GM19023 (cell line): Measurements from ENCODE around the gene ZNF512B.
"Not testable (repeated sequence)": the region's sequence is repeated elsewhere in the genome, so short reads cannot be mapped to it uniquely, and the experiment has no call there.

Experiments used
- ATAC-seq: cut with Tn5 transposase; IDR thresholded peaks from one replicate; pipeline ENCODE4 v1.9.1; 2021; ENCODE audit warnings: mild to moderate bottlenecking, moderate library complexity; ENCODE audit not compliant: unreplicated experiment

Gene ZNF512B

GRCh38 chr20:63935447-63935846 lies 34.3 kb downstream of the ZNF512B start:
- ATAC-seq, result no peak

DNA sequence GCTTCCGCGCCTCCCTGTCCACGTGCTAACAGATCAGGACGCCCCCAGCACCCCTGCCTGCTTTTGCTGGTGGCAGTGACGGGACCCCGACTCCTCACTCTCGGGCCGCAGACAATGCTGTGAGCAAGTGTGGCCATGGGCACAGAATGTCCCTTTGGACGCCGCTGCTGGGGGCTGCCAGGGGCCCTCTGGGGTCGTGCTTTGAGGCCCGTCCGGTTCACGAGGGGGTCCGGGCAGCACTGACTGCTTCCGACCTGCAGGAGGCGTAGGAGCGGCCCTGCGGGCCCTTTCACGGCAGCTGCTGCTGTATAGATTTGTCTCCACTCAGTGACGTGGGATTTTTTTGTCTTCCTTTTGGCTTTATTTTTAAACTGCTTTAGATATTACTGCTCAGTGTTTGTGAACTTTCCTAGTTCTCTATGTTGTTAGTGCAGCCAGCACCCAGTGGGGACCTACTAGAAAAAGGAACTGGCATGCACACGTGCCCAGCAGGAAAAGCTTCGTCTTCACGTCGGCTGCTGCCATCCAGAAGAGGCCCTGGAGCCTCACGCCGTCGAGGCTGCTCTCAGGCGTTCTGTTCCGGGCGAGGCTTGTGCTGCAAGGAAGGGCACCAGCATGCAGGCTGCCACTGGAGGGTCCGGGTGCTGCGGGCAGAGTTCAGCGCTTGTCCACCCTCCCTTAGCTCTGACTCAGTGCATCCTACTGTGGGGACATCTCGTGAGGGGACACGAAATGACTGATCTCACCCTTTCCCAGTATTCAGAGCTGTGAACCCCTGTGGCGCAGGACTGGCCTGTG lies 35.3 kb downstream of the ZNF512B start:
- ATAC-seq, result no peak

DNA sequence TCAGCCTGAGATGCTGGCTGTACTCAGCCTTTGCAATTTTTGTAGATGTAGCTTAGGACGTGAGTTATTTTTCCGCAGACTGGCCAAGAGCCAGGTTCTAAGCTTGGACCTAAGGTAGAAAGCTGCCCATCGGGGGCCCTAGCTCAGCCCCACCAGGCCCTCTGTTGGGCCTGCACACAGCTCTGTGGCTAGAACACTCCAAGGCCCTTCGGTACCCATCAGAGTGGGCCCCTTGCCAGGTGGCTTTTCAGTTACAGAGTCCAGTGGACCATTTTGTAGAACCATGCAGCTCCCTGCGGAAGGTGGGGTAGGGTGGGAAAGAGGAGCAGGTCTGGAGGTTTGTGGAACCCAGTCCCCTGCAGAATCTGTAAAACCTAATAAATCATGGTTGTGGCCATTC lies 36.1 kb downstream of the ZNF512B start:
- no peak for ATAC-seq

DNA sequence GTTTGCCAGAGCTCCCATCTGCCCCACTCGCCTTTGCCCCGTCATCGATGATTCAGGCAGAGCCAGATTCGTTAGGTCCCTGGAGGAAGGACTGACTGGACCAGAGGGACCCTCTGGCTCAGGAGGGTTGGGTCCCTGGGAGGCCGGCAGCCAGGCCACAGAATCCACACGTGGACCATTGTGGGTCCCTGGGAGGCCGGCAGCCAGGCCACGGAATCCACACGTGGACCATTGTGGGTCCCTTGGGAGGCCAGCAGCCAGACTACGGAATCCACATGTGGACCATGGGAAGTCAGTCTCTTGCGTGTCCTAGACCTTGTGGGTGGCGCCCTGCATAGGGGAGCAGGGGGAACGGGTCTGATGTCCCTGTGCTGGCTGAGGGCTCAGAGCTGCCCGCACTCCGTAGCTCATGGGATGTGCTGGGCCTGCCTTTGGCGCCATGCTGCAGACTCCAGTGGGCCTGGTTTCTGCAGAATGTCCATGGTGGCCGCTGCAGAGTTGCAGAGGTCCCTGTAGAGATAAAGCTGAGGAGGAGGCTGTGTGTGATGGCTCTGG lies 37.0 kb downstream of the ZNF512B start:
- no peak for ATAC-seq

- ATAC-seq, result no peak
Measured at GRCh38 chr20:63931735-63932134, 38.0 kb downstream of the ZNF512B start.

DNA sequence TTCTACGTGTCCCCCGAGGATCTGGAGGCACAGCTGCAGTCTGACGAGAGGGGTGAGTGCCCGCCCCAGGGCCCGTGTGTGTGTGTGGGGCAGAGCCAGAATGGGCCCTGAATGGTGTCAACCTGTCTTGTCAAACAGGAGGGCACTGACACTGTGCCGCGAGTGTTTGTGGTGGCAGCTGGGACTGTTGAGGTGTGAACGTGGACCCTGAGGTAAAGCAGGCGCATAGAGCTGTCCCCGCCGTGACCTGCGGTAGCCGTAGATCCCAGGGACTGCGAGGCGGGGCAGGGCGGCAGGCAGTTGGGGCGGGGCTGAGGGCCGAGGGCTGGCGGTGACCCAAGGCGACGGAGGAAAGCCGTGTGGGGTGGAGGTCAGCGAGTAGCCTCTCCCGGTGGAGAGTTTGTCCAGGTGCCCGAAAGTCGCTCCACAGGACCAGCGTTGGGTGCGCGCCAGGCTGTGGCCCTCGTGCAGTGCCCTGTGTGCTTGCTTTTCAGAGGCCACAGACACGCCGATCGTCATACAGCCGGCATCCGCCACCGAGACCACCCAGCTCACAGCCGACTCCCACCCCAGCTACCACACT lies 38.7 kb downstream of the ZNF512B start:
- no peak for ATAC-seq

DNA sequence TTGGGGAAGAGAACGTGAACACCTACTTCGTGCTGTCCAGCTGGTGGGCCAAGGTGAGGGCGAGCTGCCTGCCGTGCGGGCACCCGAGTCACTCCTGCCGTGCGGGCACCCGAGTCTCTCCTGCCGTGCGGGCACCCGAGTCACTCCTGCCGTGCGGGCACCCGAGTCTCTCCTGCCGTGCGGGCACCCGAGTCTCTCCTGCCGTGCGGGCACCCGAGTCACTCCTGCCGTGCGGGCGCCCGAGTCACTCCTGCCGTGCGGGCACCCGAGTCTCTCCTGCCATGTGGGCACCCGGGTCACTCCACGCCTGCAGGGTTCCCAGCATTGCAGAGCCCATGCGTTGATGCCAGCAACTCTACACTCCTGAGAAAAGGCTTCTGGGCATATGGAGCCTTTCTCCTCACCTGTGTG lies 40.3 kb downstream of the ZNF512B start:
- not testable (repeated sequence) for ATAC-seq

DNA sequence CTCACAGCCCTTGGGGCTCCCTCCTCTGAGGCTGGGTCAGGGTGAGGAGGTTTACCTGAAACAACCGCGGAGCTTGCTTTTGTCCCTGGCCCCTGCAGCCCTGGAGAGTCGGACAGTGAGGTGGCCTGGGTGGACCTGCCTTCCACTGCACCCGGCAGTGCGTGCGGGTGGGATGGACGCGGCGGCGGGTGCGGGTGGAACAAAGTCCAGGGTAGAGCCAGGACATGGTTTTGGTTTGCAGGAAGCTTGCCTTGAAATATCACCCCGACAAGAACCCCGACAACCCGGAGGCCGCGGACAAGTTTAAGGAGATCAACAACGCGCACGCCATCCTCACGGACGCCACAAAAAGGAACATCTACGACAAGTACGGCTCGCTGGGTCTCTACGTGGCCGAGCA lies 40.7 kb downstream of the ZNF512B start:
- no peak for ATAC-seq

GRCh38 chr20:63926298-63926697 lies 43.4 kb downstream of the ZNF512B start:
- no peak for ATAC-seq

GRCh38 chr20:63924241-63924640 lies 45.5 kb downstream of the ZNF512B start:
- ATAC-seq, result no peak

GRCh38 chr20:63923651-63924050 lies 46.1 kb downstream of the ZNF512B start:
- no peak for ATAC-seq

DNA sequence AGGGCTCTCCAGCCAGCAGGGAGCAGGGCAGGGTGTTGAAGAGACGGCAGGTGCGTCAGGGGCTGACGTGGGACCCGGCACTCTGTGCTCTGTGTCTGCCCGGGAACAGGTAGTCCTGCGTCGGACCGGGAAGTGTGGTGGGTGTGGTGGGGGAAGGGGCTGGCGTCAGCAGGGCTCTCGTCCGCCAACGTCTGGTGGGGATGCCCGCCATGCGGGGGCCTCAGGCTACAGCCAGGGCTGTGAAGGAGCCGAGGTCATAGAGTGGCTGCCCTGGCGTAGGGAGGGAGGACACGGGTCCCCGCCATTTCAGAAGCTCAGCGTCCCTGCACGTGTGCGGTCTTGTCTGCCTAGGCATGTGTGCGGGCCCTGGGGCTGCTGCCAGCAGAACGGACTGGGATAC lies 49.5 kb downstream of the ZNF512B start:
- no peak for ATAC-seq

DNA sequence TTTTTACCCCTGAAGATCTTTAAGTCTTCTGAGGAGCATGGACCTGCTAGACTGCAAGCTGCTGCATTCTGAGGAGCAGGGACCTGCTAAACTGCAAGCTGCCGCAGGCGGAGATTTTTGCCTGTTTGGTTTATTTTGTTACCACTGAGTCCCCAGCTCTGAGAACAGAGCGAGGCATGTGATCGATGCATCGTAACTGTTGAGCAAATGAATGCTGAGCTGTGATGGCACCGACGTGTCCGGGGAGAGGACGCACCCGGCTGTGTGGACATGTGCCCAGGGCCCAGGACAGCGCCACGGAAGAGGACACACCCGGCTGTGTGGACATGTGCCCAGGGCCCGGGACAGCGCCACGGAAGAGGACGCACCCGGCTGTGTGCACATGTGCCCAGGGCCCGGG lies 50.6 kb downstream of the ZNF512B start:
- no peak for ATAC-seq

GRCh38 chr20:63917811-63918210 lies 51.9 kb downstream of the ZNF512B start:
- ATAC-seq, result no peak

GRCh38 chr20:63916371-63916939 lies 53.3 kb downstream of the ZNF512B start:
- ATAC-seq, result not testable (repeated sequence)

- no peak for ATAC-seq
Measured at GRCh38 chr20:63915471-63915870, 54.3 kb downstream of the ZNF512B start.

GRCh38 chr20:63913768-63914167 lies 56.0 kb downstream of the ZNF512B start:
- ATAC-seq, result no peak

- ATAC-seq, result no peak
Measured at GRCh38 chr20:63911176-63911575, 58.6 kb downstream of the ZNF512B start.

DNA sequence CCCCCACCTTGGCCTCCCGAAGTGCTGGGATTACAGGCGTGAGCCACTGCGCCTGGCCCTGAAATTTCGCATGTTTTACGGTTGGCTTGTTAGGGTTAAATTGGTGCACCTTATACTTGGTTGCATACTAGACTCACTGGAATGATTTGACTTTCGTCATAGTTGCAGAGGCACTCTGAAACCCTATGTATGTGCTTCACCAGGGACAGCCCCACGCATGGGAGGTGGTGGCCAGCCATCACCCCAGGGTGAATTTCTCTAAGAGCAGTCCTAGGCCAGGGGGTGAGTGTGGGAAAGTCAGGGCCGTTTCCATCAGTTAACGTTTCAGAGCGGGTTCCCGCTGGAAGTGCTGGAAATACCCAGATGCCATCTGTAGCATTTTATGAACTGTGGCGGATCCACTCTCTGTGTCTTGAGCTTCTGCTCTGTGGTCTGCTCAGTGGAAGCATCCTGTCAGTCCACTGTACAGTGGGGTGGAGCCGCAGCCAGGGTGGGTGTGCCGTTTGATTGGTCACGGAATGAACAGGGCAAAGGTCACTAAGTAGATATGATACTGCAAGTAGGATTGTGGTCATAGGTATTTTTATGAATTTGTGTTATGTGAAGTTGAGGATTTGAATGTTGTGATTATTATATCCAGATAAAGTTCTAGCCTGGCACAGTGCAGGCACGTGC lies 61.6 kb downstream of the ZNF512B start:
- no peak for ATAC-seq
